ENCODE measurements around the gene ARL6IP4.

- no peak for TF ChIP-seq ZBED1 (IDR thresholded peaks at IDR 0.05; ENCODE audit: borderline replicate concordance)
- TF ChIP-seq PAX5 (IDR thresholded peaks at IDR 0.05; ENCODE audit: borderline replicate concordance, low read depth, low read length) = no peak
- TF ChIP-seq YY1 (IDR thresholded peaks at IDR 0.05; ENCODE audit: low read depth, low read length) = no peak
- TF ChIP-seq ZSCAN29 (IDR thresholded peaks at IDR 0.05) = no peak
- TF ChIP-seq, protein P1, sequence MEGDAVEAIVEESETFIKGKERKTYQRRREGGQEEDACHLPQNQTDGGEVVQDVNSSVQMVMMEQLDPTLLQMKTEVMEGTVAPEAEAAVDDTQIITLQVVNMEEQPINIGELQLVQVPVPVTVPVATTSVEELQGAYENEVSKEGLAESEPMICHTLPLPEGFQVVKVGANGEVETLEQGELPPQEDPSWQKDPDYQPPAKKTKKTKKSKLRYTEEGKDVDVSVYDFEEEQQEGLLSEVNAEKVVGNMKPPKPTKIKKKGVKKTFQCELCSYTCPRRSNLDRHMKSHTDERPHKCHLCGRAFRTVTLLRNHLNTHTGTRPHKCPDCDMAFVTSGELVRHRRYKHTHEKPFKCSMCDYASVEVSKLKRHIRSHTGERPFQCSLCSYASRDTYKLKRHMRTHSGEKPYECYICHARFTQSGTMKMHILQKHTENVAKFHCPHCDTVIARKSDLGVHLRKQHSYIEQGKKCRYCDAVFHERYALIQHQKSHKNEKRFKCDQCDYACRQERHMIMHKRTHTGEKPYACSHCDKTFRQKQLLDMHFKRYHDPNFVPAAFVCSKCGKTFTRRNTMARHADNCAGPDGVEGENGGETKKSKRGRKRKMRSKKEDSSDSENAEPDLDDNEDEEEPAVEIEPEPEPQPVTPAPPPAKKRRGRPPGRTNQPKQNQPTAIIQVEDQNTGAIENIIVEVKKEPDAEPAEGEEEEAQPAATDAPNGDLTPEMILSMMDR (IDR thresholded peaks at IDR 0.05 in 2 of 3, conservative IDR thresholded peaks at IDR 0.05 in 1 of 3; ENCODE audit: control insufficient read depth in 2 of 3, extremely low read depth in 1 of 3, insufficient read depth in 1 of 3, low read depth in 3 of 3, low read length in 3 of 3) = no peak
- TF ChIP-seq SUZ12 (IDR thresholded peaks at IDR 0.05; ENCODE audit: unreplicated experiment) = no peak
- no peak for TF ChIP-seq JUND (IDR thresholded peaks at IDR 0.05; ENCODE audit: low read depth, low read length)
- no peak for TF ChIP-seq POLR2A (IDR thresholded peaks at IDR 0.05; ENCODE audit: low read depth, low read length)
- TF ChIP-seq TAF1 (IDR thresholded peaks at IDR 0.05; ENCODE audit: borderline replicate concordance, low read depth, low read length) = no peak
- TF ChIP-seq RFX5 (IDR thresholded peaks at IDR 0.05; ENCODE audit: low read depth, low read length) = no peak
- TF ChIP-seq FOS (IDR thresholded peaks at IDR 0.05; ENCODE audit: borderline replicate concordance, extremely low read depth, insufficient read length) = no peak
- no peak for TF ChIP-seq GABPA (IDR thresholded peaks at IDR 0.05; ENCODE audit: low read depth)
- TF ChIP-seq, protein P2, sequence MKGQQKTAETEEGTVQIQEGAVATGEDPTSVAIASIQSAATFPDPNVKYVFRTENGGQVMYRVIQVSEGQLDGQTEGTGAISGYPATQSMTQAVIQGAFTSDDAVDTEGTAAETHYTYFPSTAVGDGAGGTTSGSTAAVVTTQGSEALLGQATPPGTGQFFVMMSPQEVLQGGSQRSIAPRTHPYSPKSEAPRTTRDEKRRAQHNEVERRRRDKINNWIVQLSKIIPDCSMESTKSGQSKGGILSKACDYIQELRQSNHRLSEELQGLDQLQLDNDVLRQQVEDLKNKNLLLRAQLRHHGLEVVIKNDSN (IDR thresholded peaks at IDR 0.05; ENCODE audit: borderline replicate concordance, extremely low read length, insufficient read depth, low read depth, low read length) = no peak
- TF ChIP-seq ETV6 (conservative IDR thresholded peaks at IDR 0.05 in 1 of 2, IDR thresholded peaks at IDR 0.05 in 1 of 2; ENCODE audit: borderline replicate concordance in 1 of 2, low read depth in 1 of 2) = no peak
Observed at GRCh38 chr12:122968104-122968503, 12.4 kb upstream of the ARL6IP4 start.

All from GM12878 (cell line).